Measurements from ENCODE around the gene ADGRD2. TPM values are rescaled to one million over a fixed set of nuclear protein-coding genes. Genes with fewer than 3 reads are reported as not detected.

ADGRD2 gene
- total RNA-seq, 1 donor from 2014 or later = not detected

- H3K27me3 Mint-ChIP-seq (ENCODE audit: unreplicated experiment) = peaks cover 9% of the 10 kb centered on the region
- no peak for TF ChIP-seq CTCF (IDR thresholded peaks at IDR 0.05; ENCODE audit: partially characterized antibody, unreplicated experiment)
- no peaks in the 10 kb centered on the region for H3K4me1 Mint-ChIP-seq (ENCODE audit: low read depth, unreplicated experiment)
- no peak overlapping the region for H3K4me3 Mint-ChIP-seq (ENCODE audit: unreplicated experiment)
- peaks cover 2% of the 10 kb centered on the region for H3K9me3 Mint-ChIP-seq (ENCODE audit: unreplicated experiment)
- no peaks in the 10 kb centered on the region for H3K36me3 Mint-ChIP-seq (ENCODE audit: unreplicated experiment)
- no peak for DNase-seq
- H3K27ac Mint-ChIP-seq (ENCODE audit: unreplicated experiment) = no peak overlapping the region
Observed at GRCh38 chr9:124447297-124447661, 3.0 kb upstream of the ADGRD2 start.

GRCh38 chr9:124448019-124448418 lies 2.2 kb upstream of the ADGRD2 start:
- Mint-ChIP-seq H3K27me3 (ENCODE audit: unreplicated experiment) (peaks cover 9% of the 10 kb centered on the region), H3K27ac (ENCODE audit: unreplicated experiment) (no peak overlapping the region), H3K4me1 (ENCODE audit: low read depth, unreplicated experiment) (no peaks in the 10 kb centered on the region), H3K9me3 (ENCODE audit: unreplicated experiment) (peaks cover 2% of the 10 kb centered on the region), H3K36me3 (ENCODE audit: unreplicated experiment) (no peaks in the 10 kb centered on the region), H3K4me3 (ENCODE audit: unreplicated experiment) (no peak overlapping the region)
- DNase-seq = no peak
- TF ChIP-seq CTCF (IDR thresholded peaks at IDR 0.05; ENCODE audit: partially characterized antibody, unreplicated experiment) = no peak

- Mint-ChIP-seq H3K4me3 (ENCODE audit: unreplicated experiment) (no peak overlapping the region), H3K36me3 (ENCODE audit: unreplicated experiment) (no peaks in the 10 kb centered on the region), H3K4me1 (ENCODE audit: low read depth, unreplicated experiment) (no peaks in the 10 kb centered on the region), H3K27me3 (ENCODE audit: unreplicated experiment) (peaks cover 9% of the 10 kb centered on the region), H3K27ac (ENCODE audit: unreplicated experiment) (no peak overlapping the region), H3K9me3 (ENCODE audit: unreplicated experiment) (peaks cover 2% of the 10 kb centered on the region)
- TF ChIP-seq CTCF (IDR thresholded peaks at IDR 0.05; ENCODE audit: partially characterized antibody, unreplicated experiment) = no peak
- DNase-seq = no peak
Observed at GRCh38 chr9:124449381-124450151, 685 bp upstream of the ADGRD2 start.

GRCh38 chr9:124450931-124451661 lies 845 bp downstream of the ADGRD2 start:
- Mint-ChIP-seq H3K4me1 (ENCODE audit: low read depth, unreplicated experiment) (peaks cover 2% of the 10 kb centered on the region), H3K4me3 (ENCODE audit: unreplicated experiment) (no peak overlapping the region), H3K9me3 (ENCODE audit: unreplicated experiment) (peaks cover 2% of the 10 kb centered on the region), H3K27me3 (ENCODE audit: unreplicated experiment) (peaks cover 9% of the 10 kb centered on the region), H3K27ac (ENCODE audit: unreplicated experiment) (no peak overlapping the region), H3K36me3 (ENCODE audit: unreplicated experiment) (no peaks in the 10 kb centered on the region)
- no peak for TF ChIP-seq CTCF (IDR thresholded peaks at IDR 0.05; ENCODE audit: partially characterized antibody, unreplicated experiment)
- no peak for DNase-seq

GRCh38 chr9:124452326-124452725 lies 2.1 kb downstream of the ADGRD2 start:
- Mint-ChIP-seq H3K27ac (ENCODE audit: unreplicated experiment) (no peak overlapping the region), H3K4me1 (ENCODE audit: low read depth, unreplicated experiment) (peaks cover 2% of the 10 kb centered on the region), H3K4me3 (ENCODE audit: unreplicated experiment) (no peak overlapping the region), H3K27me3 (ENCODE audit: unreplicated experiment) (peaks cover 9% of the 10 kb centered on the region), H3K9me3 (ENCODE audit: unreplicated experiment) (peaks cover 2% of the 10 kb centered on the region), H3K36me3 (ENCODE audit: unreplicated experiment) (no peaks in the 10 kb centered on the region)
- no peak for DNase-seq
- no peak for TF ChIP-seq CTCF (IDR thresholded peaks at IDR 0.05; ENCODE audit: partially characterized antibody, unreplicated experiment)

All from glutamatergic neuron (in vitro differentiated cells).